SK-N-SH (cell line): ENCODE results near the gene HSD17B7. TPM values are rescaled to one million over a fixed set of nuclear protein-coding genes. Genes with fewer than 3 reads are reported as not detected.

ENCODE experiments used
- CTCF ChIA-PET: fragments of 300-600, 350-600 bp; formaldehyde crosslinking; extraction: SDS; loops from one replicate; lab custom pipeline; 2021; lab: Yijun Ruan, JAX
- POLR2A ChIA-PET: fragments of 350-600 bp; sonication (Branson Sonifier 250); formaldehyde crosslinking; extraction: SDS; loops from one replicate; lab custom pipeline; 2020; ENCODE audit warnings: antibody characterized with exemption, inconsistent platforms; lab: Yijun Ruan, JAX
- DNase-seq: peaks from one replicate; pipeline ENCODE4 v3.0.0; 2012
- H2AFZ ChIP-seq: fragments of 200-600 bp; sonication (generic); 2 replicates; pipeline ENCODE4 v1.8.1; 2016; ENCODE audit warnings: antibody characterized with exemption, mild to moderate bottlenecking, low read depth
- H3F3A ChIP-seq: fragments of 200-600 bp; sonication (generic); replicated peaks from 2 replicates; pipeline ENCODE3; 2016; ENCODE audit warnings: antibody characterized with exemption, mild to moderate bottlenecking; ENCODE audit not compliant: insufficient read depth
- H3K27ac ChIP-seq, 2 experiments: fragments of 200-500 bp in 1 of 2; fragments of 200-600 bp in 1 of 2; sonication (Bioruptor generic) in 1 of 2; sonication (generic), shearing (Covaris generic) in 1 of 2; 2 replicates each; pipeline versions ENCODE4 v1.5.1 to v1.6.1; 2014 to 2016; ENCODE audit warnings: low read depth in 2 of 2, inconsistent platforms in 1 of 2, low read length in 1 of 2, mild to moderate bottlenecking in 1 of 2, mixed read lengths in 1 of 2
- H3K27me3 ChIP-seq: fragments of 200-600 bp; sonication (generic), shearing (Covaris generic); 2 replicates; pipeline ENCODE4 v1.6.1; 2016; ENCODE audit warnings: mixed run types; ENCODE audit not compliant: insufficient read depth
- H3K36me3 ChIP-seq, 2 experiments: fragments of 200-500 bp in 1 of 2; fragments of 200-600 bp in 1 of 2; sonication (Bioruptor generic) in 1 of 2; sonication (generic) in 1 of 2; replicated peaks in 1 of 2; 2 replicates each; pipeline versions ENCODE3 to v1.5.1; 2014 to 2016; ENCODE audit warnings: low read length in 1 of 2, mild to moderate bottlenecking in 1 of 2; ENCODE audit not compliant: insufficient read depth in 2 of 2, control insufficient read depth in 1 of 2
- H3K4me1 ChIP-seq, 2 experiments: fragments of 200-500 bp in 1 of 2; fragments of 200-600 bp in 1 of 2; sonication (Bioruptor generic) in 1 of 2; sonication (generic), shearing (Covaris generic) in 1 of 2; 2 replicates each; pipeline versions ENCODE4 v1.5.1 to v1.6.1; 2014 to 2016; ENCODE audit warnings: low read depth in 1 of 2, low read length in 1 of 2, mixed run types in 1 of 2; ENCODE audit not compliant: insufficient read depth in 2 of 2, control insufficient read depth in 1 of 2
- H3K4me2 ChIP-seq: fragments of 200-600 bp; sonication (generic), shearing (Covaris generic); 2 replicates; pipeline ENCODE4 v1.6.1; 2017; ENCODE audit warnings: mixed run types
- H3K4me3 ChIP-seq, 2 experiments: fragments of 200-500 bp in 1 of 2; fragments of 200-600 bp in 1 of 2; sonication (Bioruptor generic) in 1 of 2; sonication (generic), shearing (Covaris generic) in 1 of 2; 2 replicates each; pipeline versions ENCODE4 v1.5.1 to v1.8.1; 2014 to 2016; ENCODE audit warnings: low read depth in 2 of 2, inconsistent platforms in 1 of 2, low read length in 1 of 2, mild to moderate bottlenecking in 1 of 2, mixed read lengths in 1 of 2, moderate library complexity in 1 of 2
- H3K79me2 ChIP-seq: fragments of 200-600 bp; sonication (generic); 2 replicates; pipeline ENCODE4 v1.8.1; 2017; ENCODE audit warnings: mild to moderate bottlenecking; ENCODE audit not compliant: insufficient read depth
- H3K9ac ChIP-seq: fragments of 200-600 bp; sonication (generic); 2 replicates; pipeline ENCODE4 v1.6.1; 2017; ENCODE audit warnings: mixed run types
- H3K9me2 ChIP-seq: fragments of 200-600 bp; sonication (generic); 2 replicates; pipeline ENCODE4 v1.6.1; 2017; ENCODE audit warnings: mixed run types
- H3K9me3 ChIP-seq: fragments of 200-600 bp; sonication (generic); 2 replicates; pipeline ENCODE4 v1.6.1; 2017; ENCODE audit warnings: mixed run types, mild to moderate bottlenecking, moderate library complexity
- H4K20me1 ChIP-seq: fragments of 200-600 bp; sonication (generic); 2 replicates; pipeline ENCODE4 v1.6.1; 2017; ENCODE audit warnings: mild to moderate bottlenecking, mixed run types; ENCODE audit not compliant: insufficient read depth
- CHD2 ChIP-seq: fragments of 150-350 bp; IDR thresholded peaks from 2 replicates; pipeline ENCODE4 v1.6.1; 2018; ENCODE audit warnings: low read length; ENCODE audit not compliant: partially characterized antibody
- ELF1 ChIP-seq: IDR thresholded peaks from 2 replicates; pipeline ENCODE4 v1.4.0; 2012
- GATA2 ChIP-seq: sonication (generic); formaldehyde crosslinking; IDR thresholded peaks from 2 replicates; pipeline ENCODE4 v1.5.0; 2020; ENCODE audit warnings: mild to moderate bottlenecking, missing genetic modification reagents
- JUND ChIP-seq: IDR thresholded peaks from 2 replicates; pipeline ENCODE4 v1.4.0; 2012
- RAD21 ChIP-seq: IDR thresholded peaks from 2 replicates; pipeline ENCODE4 v1.6.1; 2012; ENCODE audit warnings: mild to moderate bottlenecking, low read length
- RCOR1 ChIP-seq: fragments of 150-350 bp; IDR thresholded peaks from 2 replicates; pipeline ENCODE4 v1.6.1; 2017; ENCODE audit warnings: antibody characterized with exemption, low read length
- RFX5 ChIP-seq: IDR thresholded peaks from 2 replicates; pipeline ENCODE4 v1.6.1; 2012; ENCODE audit warnings: mild to moderate bottlenecking, improper control_type of control experiment, low read length
- SIN3A ChIP-seq: IDR thresholded peaks from 2 replicates; pipeline ENCODE4 v1.6.1; 2012; ENCODE audit warnings: low read depth, mild to moderate bottlenecking, low read length, moderate library complexity, borderline replicate concordance
- TCF12 ChIP-seq: IDR thresholded peaks from 2 replicates; pipeline ENCODE4 v1.4.0; 2012
- WGBS: methylation state at CpG from one replicate; pipeline ENCODE4 v1.1.6; 2017; ENCODE audit warnings: low lambda C conversion rate; 5-methylcytosine and 5-hydroxymethylcytosine counted together
- polyA plus RNA-seq, 3 experiments: library from polyadenylated mRNA; depleted of rRNA; stranded (reverse); fragments of >200 nt; gene quantifications; 2 replicates each; pipeline ENCODE4 v1.2.3, GENCODE V29; 2012
- TF ChIP-seq, protein P1 (sequence below): IDR thresholded peaks from 2 replicates; pipeline ENCODE4 v1.6.1; 2012; ENCODE audit warnings: mild to moderate bottlenecking, low read depth, low read length, moderate library complexity

HSD17B7 gene
- polyA plus RNA-seq, 1 of the 3 experiments (the other 2 are of a cell fraction) = 14.5 TPM

DNA sequence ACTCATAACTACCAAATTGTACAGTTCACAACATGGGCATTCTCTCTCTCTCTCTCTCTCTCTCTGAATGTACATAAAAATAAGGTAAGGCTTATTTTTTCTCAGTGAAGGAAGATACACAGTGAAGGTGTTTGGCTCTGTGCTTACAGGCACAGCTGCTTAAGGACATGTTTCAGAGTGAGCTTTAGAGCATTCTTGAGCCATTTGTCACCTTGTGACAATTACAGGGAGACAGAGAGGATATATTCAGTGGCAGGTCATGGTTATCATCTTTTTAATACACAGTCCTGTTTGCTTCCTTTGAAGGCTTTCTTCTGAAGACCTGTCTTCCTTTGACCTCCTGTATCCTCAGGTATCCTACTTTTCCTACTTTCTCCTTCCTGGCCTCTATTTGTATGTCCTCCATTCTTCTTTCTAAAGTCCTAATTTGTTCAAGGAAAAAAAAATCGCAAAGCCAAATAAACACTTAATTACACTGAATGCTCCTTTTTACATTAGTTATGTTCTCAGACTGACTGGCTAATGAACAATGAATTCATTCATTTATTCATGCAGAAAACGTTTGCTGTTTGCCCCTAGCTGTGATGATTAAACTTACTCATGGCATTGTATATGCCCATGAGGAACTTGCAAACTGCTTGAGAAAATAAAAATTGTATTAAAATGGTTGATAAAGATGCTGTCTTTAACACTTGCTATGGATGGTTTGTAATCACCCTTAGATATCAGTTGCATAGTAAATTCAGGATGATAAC is 33.4 kb downstream of the HSD17B7 start:
- Histone ChIP-seq H3K36me3 (no peaks in the 10 kb centered on the region), H2AFZ (no peak overlapping the region), H3K9me2 (no peaks in the 10 kb centered on the region), H3K27me3 (no peaks in the 10 kb centered on the region), H3K9me3 (no peaks in the 10 kb centered on the region), H3K27ac (peak overlapping the region in 1 of 2 experiments; percentile 30; a peak in 2 of 4 replicates), H3K4me2 (0 out of 2 replicates have a peak overlapping the region, but pooled peaks have one; percentile 86), H4K20me1 (no peaks in the 10 kb centered on the region), H3K4me1 (peaks cover 15 to 20% of the 10 kb centered on the region in 2 experiments), H3K79me2 (no peaks in the 10 kb centered on the region), H3K4me3 (no peak overlapping the region), H3K9ac (no peak overlapping the region), H3F3A (peaks cover 11% of the 10 kb centered on the region)
- ChIA-PET POLR2A (interaction anchor here (0.7 kb wide), 1 partner anchor 58 kb away, joined by 4 read pairs; no protein-coding TSS in a partner anchor), CTCF (interaction anchor here (1.1 kb wide), 1 partner anchor 491 kb away, joined by 3 read pairs; no protein-coding TSS in a partner anchor)
- DNase-seq = no peak
- TF ChIP-seq RAD21 = no peak
- no peak for TF ChIP-seq RFX5
- 51% methylated on average over 2 of the region's 2 CpGs for WGBS

DNA sequence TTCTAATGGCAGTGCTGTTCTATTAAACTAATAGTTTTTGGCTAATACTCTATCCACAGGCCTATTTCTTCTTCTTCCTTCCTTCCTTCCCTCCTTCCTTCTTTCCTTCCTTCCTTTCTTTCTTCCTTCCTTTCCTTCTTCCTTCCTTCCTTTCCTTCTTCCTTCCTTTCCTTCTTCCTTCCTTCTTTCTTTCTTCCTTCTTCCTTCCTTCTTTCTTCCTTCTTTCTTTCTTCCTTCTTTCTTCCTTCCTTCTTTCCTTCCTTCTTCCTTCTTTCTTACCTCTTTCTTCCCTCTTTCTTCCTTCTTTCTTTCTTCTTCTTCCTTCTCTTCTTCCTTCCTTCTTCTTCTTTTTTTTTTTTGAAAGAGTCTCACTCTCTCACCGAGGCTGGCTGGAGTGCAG is 38.8 kb downstream of the HSD17B7 start:
- Histone ChIP-seq H3K4me3 (no peak overlapping the region), H3K9me3 (no peaks in the 10 kb centered on the region), H3F3A (peaks cover 1% of the 10 kb centered on the region), H3K27ac (no peak overlapping the region), H4K20me1 (no peaks in the 10 kb centered on the region), H3K79me2 (no peaks in the 10 kb centered on the region), H2AFZ (no peak overlapping the region), H3K9ac (no peak overlapping the region), H3K27me3 (no peaks in the 10 kb centered on the region), H3K4me2 (no peak overlapping the region)
- POLR2A ChIA-PET = no interaction called here
- 64% methylated on average over 1 of the region's 1 CpG for WGBS
- no peak for DNase-seq
- no peak for TF ChIP-seq RCOR1
- TF ChIP-seq ELF1 = no peak
- no peak for TF ChIP-seq TCF12
- TF ChIP-seq GATA2 (CRISPR knock-in tag) = no peak
- TF ChIP-seq, protein P1, sequence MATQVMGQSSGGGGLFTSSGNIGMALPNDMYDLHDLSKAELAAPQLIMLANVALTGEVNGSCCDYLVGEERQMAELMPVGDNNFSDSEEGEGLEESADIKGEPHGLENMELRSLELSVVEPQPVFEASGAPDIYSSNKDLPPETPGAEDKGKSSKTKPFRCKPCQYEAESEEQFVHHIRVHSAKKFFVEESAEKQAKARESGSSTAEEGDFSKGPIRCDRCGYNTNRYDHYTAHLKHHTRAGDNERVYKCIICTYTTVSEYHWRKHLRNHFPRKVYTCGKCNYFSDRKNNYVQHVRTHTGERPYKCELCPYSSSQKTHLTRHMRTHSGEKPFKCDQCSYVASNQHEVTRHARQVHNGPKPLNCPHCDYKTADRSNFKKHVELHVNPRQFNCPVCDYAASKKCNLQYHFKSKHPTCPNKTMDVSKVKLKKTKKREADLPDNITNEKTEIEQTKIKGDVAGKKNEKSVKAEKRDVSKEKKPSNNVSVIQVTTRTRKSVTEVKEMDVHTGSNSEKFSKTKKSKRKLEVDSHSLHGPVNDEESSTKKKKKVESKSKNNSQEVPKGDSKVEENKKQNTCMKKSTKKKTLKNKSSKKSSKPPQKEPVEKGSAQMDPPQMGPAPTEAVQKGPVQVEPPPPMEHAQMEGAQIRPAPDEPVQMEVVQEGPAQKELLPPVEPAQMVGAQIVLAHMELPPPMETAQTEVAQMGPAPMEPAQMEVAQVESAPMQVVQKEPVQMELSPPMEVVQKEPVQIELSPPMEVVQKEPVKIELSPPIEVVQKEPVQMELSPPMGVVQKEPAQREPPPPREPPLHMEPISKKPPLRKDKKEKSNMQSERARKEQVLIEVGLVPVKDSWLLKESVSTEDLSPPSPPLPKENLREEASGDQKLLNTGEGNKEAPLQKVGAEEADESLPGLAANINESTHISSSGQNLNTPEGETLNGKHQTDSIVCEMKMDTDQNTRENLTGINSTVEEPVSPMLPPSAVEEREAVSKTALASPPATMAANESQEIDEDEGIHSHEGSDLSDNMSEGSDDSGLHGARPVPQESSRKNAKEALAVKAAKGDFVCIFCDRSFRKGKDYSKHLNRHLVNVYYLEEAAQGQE = no peak
- no peak for TF ChIP-seq CHD2
- TF ChIP-seq SIN3A = no peak
- TF ChIP-seq JUND = no peak
- TF ChIP-seq, all 33 proteins: peak for 0
- CTCF ChIA-PET = no interaction called here
- H3K4me1 ChIP-seq = no peaks in the 10 kb centered on the region
- no peaks in the 10 kb centered on the region for H3K9me2 ChIP-seq
- no peaks in the 10 kb centered on the region for H3K36me3 ChIP-seq
